ENCODE measurements around the gene GALNT10.

The GALNT10 gene

DNA sequence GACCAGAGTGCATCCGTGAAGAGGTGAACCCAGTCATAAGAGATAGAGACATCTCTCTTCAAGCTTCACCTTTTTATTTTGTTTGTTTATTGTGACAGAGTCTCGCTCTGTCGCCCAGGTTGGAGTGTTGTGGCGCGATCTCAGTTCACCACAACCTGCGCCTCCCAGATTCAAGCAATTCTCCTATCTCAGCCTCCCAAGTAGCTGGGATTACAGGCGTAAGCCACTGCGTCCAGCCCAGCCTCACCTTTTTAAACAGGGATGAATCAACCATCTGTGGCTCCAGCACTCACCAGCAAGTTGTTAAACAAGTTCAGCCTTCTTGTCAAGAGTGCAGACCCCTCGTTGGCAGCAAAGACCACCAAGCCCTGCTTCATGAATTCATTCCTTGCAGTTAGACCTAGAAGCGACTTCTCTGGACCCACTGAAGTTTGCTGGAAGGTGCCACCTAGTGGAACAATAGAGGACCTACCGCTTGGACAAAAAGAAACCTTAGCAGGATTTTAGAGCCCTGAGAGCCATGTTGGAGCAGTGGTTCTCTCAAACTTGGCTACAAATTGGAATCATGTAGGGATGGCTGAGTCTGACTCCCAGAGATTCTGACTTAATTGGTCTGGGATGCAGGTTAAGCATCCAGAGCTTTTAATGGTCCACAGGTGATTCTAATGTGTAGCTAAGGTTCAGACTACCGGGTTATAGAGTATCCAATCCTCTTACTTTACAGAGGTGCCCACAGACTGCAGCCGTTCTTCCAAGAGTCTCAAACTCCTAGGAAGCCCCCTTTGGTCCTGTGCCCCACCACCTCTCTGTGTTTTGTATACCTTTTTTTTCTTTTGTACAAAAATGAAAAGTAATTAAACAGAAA lies 10.5 kb upstream of the GALNT10 start:
- DNase-seq, result peak; percentile 58

DNA sequence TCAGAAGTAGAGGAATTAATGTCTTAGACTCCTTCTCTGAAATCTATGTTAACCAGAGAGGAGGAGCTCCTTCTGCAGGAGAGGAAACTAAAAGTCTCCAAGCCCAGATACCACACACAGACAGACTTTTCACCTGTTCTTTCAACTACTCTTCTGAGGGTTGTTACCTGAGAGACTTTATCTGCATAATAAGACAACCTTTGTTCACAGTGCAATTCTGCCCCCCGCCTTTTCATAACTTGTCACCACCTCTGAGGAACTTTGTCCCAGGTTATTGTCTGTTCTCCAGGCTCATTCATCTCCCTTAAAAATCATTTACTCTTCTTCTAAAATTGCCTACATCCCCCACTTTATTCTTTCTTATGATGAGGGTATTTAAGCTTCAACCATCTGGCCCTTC lies 9.4 kb upstream of the GALNT10 start:
- no peak for DNase-seq

DNA sequence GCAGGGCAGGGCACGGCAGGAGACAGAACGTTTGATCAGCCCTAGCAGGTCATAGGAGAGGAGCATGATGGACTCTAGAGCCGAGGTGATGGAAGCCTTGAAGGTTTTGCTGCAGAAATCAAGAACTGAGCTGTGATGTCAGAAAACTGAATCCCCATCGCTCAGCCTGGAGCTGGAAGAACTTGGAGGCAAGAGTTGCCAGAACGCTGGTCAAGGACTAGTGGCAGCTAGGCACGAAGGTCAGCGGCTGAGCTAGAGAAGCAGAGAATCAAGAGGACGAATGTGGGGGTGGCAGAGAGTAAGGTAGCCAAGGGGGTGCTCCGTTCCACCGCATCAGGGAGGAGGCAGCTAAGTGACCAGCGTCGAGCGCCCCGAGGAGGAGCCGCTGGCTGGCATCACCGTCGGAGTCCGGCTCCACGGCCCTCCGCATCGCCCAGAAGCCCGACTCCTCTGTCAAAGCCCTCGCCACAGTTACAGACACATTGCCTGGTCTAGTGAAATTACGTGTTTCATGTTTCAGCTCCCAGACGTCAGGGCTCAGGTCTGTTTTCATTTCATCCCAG lies 1.2 kb upstream of the GALNT10 start:
- DNase-seq, result no peak

DNA sequence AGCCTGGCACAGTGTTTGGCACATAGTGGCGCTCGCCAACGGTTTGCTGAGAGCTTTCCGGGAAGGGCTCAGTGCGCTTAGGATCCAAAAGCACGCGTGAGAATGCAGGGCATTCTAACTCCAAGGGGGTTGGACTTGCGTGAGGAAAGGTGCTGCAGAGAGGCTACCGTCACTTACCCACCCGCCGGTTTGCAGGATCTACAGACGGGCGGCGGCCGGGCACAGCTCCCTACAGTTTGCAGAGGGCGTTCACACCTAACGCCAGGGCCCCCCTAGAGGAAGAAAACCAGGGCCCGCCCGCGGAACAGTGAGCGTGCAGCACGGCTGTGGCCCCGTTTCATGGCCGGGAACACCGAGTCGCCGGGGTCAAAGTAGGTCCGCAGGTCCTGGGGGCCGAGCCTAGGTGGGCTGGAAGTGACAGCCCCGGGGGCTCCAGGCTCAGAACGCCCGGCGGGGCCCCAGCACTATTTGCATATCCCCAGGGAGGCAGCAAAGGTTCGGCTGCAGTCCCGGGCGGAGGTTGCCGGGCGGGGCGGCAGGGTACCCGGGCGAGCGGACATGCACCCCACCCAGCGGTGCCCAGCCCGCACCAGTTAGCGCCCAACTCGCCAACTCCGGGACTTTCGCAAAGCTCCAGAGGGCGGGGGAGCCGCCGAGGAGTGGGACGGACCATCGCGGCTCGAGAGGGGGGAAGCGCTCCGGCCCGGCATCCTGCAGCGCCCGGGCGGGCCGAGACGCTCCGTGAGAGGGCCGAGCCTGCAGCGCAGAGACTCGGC lies 526 bp upstream of the GALNT10 start:
- DNase-seq, result peak; percentile 79

DNA sequence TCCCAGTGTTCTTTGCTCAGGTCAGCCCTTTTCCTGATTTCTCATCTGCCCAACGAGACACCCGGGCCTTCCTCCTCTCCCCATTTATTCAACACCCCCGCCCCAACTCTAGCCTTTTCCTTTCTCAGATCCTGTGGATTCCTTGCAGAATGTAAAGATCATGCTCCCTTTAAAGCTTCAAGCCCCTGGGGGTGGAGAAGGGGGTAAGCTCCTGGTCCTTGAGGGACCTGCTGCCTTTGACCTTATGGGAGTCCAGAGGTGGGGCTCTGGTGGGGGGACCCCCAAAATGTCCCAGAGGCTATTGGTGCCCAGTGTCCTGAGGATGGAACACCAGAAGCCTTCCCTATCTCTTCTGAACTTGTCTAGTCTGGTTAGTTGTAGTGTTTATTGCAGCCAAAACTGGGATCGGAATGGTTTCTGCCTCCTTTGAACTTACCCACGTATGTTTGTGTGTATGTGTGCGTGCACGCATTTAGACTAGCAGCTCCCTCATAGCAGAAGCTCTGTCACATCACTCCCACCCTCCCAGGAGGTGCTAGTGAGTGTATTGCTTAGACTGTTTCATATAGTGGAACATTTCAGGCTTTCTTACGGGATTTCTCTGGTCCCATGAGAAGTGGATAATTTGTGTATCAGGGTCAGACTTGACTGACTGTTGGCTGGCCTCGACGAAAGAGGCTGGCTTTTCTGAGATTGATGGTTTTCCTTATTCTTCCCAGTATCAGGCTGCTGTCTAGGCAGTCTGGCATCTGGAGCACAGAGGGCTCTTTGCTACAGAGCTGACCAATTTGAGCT lies 1.1 kb downstream of the GALNT10 start:
- DNase-seq, result peak; percentile 57

DNA sequence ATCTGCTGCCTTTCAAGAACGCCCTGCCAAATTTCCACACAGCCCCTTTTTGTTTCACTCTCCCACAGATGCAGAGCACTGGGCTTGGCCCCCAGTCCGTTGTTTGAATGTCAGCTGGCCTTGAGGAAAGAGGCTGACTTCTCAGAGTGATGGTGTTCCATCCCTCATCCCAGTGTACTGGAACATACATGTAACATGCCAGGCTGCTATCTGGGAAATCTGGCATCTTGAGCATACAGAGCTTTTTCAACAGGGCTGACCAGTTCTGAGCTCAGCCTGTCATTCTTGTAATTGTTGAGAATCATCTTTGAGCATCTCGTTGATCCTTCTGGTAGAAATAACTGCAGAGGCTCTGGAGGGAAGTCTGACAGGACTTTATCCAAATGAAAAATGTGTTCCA lies 2.8 kb downstream of the GALNT10 start:
- no peak for DNase-seq

DNA sequence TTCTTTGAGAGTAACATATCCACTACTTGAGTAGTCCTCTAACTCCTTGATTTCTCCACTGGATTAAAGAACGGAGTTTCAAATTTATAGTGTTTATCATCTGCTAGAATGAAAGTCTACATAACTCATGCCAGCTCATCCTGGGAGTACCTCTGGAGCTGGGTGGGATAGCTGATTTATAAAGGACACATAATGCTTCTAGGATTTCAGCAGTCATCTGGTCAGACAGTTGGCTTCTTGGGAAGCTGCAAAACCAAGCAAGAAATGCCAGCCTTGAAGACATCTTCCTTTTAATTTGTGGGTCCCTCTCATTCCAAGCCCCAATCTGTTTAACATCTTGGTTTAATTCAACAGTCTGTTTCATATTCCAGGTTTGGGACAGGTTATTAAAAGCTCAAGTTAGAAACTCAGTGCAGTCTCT lies 3.2 kb downstream of the GALNT10 start:
- peak; percentile 79 for DNase-seq

DNA sequence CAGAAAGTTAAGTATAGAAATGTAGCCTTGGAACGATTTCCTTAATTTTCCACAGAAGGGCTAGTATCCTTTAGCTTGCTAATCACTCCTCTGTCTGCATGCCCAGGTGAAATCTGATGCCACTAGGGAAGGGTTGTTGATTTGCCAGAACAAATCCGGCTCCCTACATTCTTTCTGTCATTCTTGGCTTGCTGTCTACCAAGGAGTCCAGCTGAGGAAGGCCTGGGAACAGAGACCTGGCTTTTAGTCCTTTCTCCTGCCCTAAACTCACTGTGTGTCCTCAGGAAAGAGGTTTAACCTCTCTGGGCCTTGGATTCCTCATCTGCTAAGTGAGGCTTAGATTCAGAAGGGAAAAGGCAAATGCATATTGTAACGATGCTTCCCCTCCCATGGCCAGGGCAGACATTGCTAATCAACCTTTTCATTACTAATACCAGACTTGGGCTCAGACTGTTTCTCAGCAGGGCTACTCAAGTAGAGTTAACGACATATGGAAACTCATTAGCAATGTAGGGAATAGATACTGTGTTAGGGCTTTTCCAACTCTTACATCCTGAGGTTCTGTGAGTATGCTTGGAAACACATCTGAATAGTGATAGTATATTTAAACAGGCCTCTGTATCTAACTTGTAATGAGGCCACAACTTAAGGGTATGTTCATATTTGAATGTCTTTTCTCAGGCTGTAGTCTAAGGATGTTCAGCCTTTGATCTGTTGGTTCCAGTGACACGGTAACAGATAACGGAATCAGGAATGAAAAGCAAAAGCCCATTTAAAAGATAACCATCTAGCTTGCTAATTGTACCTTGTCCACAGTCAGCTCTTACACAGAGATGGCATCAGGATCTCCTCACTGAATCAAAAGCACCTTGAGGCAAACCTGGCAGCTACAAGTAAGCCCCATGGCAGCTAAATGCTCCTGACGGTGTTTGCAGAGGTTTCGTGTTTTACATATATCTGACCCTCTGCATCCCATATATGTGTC lies 4.1 kb downstream of the GALNT10 start:
- peak; percentile 65 for DNase-seq

DNA sequence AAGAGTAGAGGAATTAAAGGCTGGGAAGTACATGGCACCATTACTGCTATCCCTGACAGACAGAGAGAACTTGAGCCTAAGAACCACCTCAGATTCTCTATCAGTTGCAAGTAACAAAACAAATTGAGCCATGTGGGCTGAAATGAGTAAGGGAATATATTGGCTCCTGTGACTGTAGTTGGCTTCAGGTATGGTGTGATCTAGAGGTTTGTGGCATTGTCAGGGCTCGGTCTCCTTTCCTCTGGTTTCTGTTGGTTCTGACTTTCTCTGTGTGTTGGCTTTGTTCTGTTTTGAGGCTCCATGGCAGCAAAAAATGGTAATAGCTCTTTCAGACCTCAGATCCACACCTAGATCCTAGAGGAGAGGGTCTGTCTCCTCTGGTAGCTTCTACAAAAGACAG lies 5.7 kb downstream of the GALNT10 start:
- DNase-seq, result no peak

DNA sequence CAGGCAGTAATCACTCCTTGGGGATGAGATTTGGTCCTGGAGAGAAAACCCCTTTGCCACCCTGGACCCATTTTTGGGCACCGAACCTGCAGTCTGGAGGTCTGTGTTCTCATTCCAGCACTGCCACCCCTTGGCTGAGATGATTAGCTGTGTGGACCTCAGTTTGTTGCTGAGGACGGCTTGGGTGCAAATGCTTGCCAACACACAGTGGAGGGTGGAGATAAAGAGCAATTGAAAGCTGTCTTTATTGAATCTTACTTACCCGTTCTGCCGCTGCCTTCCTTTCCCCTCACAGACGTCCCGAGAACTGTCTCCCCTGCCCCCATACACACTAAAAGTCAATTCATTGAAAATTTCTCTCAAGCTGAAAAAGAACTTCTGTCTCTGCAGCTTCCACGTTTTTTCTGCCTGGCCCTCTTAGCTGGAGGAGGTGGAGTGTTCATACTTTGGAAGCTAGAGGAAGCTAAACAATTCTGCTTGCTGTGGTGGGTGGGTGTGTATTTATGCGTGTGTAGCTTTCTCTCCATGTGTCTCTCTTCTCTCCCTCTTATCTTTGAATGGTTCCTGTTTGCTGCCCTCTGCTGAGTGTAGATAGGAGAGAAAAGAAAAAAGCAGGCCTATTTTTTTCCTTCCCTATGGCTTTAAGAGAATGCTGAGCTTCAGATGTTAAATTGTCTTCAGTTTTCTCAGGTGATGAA lies 6.6 kb downstream of the GALNT10 start:
- DNase-seq, result peak; percentile 54

DNA sequence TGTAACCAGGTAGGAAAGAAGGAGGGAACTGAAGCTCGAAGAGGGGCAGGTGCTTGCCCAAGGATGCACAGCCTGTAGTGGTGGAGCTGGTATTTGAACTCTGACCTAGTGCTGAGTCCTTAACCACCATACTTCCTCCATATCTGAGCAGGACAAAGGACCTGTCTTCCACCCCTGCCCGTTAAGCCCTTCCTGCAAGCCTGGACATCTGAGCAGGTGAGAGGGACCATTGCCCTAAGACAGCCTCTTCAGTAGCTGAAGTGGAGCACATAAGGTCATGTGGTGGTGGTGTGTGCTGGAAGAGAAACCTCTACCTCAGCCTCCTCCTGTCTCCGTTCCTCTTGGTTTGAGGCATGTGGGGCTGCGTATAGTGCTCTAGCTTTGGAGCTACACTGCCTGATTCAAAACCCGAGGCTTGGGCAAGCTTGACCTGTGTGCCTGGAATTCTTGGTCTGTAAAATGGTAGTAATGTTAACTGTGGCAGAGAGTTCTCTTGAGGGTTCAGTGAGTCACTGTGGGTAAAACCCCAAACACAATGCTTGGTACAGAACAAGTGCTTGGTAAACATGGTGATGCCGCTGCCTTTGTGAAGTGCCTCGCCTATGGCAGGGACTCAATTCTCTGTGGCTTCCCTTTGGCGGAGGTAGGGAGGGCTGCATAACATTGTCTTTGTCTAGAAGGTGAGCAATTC lies 7.4 kb downstream of the GALNT10 start:
- DNase-seq, result no peak

DNA sequence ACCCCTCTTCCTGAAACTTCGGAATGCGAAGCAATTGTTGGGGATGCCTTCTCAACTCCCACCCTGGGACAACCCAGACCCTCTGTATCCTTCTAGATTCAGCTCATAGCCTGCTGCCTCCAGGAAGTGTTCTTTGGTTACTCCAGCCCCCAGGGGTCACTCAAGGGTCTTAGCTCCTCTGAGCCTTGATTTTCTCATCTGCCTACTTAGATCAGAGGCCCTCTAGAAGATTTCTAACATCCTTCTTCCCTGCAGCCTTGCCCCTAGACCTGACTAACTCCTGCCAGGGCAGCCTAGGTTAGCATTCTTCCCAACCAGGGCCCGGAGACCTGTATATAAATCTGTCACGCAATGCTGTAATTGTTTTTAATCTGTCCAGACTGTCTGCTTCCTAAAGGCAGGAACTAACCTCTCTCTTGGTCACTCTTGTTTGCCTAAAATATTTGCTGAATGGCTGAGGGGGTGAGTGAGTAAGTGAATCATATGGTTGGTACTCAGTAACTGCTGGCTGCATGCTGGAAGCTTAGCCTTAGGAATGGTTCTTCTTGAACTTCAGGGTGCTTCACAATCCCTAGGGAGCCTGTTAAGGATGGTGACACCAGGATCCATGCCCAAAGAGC lies 8.2 kb downstream of the GALNT10 start:
- DNase-seq, result peak; percentile 87

DNA sequence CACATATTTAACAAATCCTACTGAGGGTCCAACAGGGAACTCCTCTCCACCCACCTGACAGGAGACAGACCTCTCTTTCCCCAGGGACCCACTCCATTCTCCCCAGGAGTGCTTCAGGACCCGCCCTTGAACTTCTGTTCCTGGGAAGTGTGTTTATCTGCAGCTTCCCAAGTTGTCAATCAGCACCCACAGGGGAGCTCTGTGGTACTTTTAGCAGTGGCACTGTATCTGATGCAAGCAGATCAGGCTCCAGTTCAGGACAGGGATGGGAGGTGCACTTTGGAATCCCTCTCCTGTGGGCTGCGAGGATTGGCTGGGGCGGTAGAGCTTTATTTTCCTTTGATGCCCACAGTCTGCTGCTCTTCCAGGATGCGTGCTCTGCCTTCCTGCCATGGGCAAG lies 8.7 kb downstream of the GALNT10 start:
- no peak for DNase-seq

DNA sequence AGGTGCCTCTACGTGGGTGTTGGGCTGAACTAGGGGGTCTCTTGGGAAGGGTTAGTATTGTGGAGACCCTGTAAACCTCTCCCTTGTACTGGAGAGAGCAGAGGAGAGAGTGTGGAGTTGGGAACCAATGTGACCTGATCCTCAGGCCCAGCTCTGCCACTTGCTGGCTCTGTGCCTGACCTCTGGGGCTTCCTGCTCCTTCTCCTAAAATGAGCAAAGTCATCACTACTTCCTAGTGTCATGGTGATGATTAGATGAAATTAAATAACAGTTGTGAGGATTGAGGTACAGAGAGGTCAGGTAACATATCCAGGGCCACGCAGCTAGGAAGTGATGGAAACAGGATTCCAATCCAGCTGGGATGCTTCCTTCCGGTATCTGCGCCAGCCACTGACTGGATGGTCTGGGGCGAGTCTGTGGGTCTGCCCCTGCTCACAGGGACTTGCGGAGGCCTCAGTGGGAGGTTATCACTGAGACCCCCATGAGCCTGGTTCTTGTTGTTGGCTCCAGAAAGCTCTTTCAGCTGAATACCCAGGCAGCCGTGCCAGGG lies 9.2 kb downstream of the GALNT10 start:
- DNase-seq, result no peak

DNA sequence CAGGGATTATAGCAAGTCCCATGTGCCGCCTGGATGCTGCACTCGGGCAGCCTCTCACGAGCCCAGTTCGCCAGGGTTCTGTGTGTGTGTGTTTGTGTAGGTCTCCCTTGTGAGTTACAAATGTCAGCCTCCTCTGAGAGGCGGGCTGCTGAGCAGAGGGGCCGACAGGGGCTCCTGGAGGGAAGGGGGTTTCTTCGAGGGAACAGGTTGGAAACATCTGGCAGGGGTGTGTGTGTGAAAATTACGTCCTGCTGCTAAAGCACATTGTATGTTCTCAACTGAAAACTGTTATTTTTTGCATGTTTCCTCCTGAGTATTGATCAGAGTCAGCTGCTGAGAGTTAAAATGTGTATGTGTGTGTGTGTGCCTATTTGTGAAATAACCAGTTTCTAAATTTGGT lies 9.7 kb downstream of the GALNT10 start:
- no peak for DNase-seq

DNA sequence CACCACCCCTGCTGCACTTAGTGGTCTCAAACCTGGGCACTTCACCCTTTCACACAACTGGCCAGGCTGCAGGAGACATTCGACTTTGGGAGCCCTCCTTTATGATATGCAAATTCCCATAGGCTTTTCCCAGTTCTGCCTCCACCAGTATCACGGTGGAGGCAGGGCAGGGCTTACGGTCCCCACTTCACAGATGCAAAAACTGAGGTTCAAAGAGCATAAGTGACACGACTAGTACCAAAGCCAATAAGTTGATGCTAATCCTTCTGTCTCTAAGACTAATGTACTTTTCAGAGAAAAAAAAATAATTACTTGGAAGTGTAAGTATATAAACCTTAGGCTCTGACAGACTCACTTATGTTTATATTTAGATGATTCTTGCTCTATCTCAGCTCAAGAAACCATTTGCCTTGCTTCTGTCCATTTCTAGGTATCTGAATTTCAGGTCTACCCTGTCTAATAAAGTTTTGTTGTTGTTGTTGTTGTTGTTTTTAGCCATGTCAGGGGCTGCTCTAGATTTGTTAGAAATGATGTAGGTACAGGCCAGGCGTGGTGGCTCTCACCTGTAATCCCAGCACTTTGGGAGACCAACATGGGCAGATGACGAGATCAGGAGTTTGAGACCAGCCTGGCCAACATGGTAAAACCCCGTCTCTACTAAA lies 10.7 kb downstream of the GALNT10 start:
- DNase-seq, result no peak

DNA sequence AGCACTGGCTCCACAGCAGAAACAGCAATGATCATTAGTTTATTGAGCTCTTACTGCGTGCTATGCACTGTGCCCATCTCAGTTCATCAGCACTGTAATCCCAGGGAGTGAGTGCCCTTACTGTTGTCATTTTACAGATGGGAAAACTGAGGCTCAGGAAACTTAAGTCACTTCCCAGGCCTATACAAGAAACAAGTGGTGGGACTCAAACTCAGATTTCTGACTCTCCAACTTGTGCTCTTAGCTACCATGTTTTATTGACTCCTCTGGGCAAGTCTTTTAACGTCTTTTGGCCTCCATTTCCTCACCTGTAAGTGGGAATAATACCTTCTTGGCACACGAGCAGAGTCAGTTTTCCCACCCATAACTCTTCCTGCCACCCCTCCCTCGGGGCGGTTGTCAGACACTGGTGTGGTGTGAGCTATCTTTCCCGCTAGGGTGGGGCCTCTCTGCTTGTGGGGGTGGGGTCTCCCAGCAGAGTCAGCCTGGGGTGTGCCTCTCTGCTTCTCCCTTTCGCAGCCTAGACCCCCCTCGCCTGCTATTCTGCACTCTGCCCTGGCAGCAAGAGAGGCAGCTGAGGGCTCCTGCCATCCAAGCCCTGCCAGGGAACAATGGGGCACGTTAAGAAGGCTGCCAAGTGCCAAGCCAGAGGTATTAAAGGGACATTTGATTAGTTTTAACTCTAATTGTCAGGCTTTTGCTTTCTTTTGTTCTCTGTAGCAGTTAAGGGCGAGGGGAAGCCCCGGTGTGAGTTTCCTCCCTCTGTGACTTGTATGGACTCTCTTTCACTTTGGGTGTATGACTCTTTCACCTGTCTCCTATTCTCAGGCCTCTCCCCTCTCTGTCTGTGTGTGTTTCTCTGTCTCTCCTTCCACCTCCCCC lies 12.1 kb downstream of the GALNT10 start:
- no peak for DNase-seq
